K562 (cell line): ENCODE measurements around the gene LONRF3. TPM values are rescaled to one million over a fixed set of nuclear protein-coding genes. Genes with fewer than 3 reads are reported as not detected.
A peak's percentile ranks its signal among the peaks of the same experiment; 100 is the strongest.

Experiments
- ARHGAP35 ChIP-seq: fragments of 450-650 bp; IDR thresholded peaks from 2 replicates; pipeline ENCODE4 v1.6.1; 2018; ENCODE audit not compliant: partially characterized antibody
- CHD4 ChIP-seq: fragments of 200-600 bp; sonication (generic); IDR thresholded peaks from 3 replicates; pipeline ENCODE4 v1.6.1; 2012; ENCODE audit warnings: low read depth, mild to moderate bottlenecking, mixed read lengths, low read length, inconsistent platforms; ENCODE audit not compliant: insufficient read depth, insufficient replicate concordance, poor library complexity, severe bottlenecking
- FOS ChIP-seq: IDR thresholded peaks from 3 replicates; pipeline ENCODE4 v1.6.1; 2011; ENCODE audit not compliant: insufficient read length; ENCODE audit errors: extremely low read depth
- FOXJ3 ChIP-seq: sonication (generic); formaldehyde crosslinking; IDR thresholded peaks from 2 replicates; pipeline ENCODE4 v1.4.0; 2020; ENCODE audit warnings: mild to moderate bottlenecking, missing genetic modification reagents
- NCOA1 ChIP-seq: fragments of 450-650 bp; IDR thresholded peaks from 2 replicates; pipeline ENCODE4 v1.6.1; 2016; ENCODE audit warnings: low read depth
- RCOR1 ChIP-seq, 2 experiments: IDR thresholded peaks; 2 replicates each; pipeline ENCODE4 v1.6.1; 2012; ENCODE audit warnings: low read depth in 2 of 2, low read length in 2 of 2, borderline replicate concordance in 1 of 2, improper control_type of control experiment in 1 of 2
- SIN3A ChIP-seq, 2 experiments: fragments of 150-350 bp in 1 of 2; IDR thresholded peaks; 2 replicates each; pipeline ENCODE4 v1.6.1; 2011 to 2016; ENCODE audit warnings: borderline replicate concordance in 2 of 2, low read depth in 2 of 2, low read length in 2 of 2, mild to moderate bottlenecking in 2 of 2, moderate library complexity in 2 of 2; ENCODE audit not compliant: control insufficient read depth in 1 of 2
- SMAD3 ChIP-seq: fragments of 450-650 bp; formaldehyde crosslinking; conservative IDR thresholded peaks from 2 replicates; pipeline ENCODE4 v1.4.0; 2020; ENCODE audit warnings: mild to moderate bottlenecking
- SPI1 ChIP-seq: IDR thresholded peaks from 2 replicates; pipeline ENCODE4 v1.6.1; 2011; ENCODE audit warnings: low read depth, low read length, control low read depth, borderline replicate concordance
- ZNF124 ChIP-seq: sonication (generic); formaldehyde crosslinking; IDR thresholded peaks from 2 replicates; pipeline ENCODE4 v1.8.1; 2022; ENCODE audit warnings: missing genetic modification reagents
- ZNF507 ChIP-seq: conservative IDR thresholded peaks from 2 replicates; pipeline ENCODE4 v1.6.1; 2017; ENCODE audit warnings: missing genetic modification characterization, missing compliant biosample characterization
- polyA plus RNA-seq, 8 experiments: library from polyadenylated mRNA; depleted of rRNA in 4 of 8; stranded (reverse) in 5 of 8; unstranded in 3 of 8; fragments of >200 nt; fragmentation: Nextera tagmentation in 2 of 8; fragmentation: Illumina TruSeq in 1 of 8; extraction: Ambion mirVana in 2 of 8; extraction: Trizol in 1 of 8; gene quantifications; 2 replicates each; pipeline versions ENCODE4 v1.2.1 to v1.2.3, GENCODE V29; 2011 to 2014; ENCODE audit warnings: inconsistent platforms in 1 of 8, missing spikeins in 1 of 8
- total RNA-seq, 7 experiments: library from RNA; depleted of rRNA in 6 of 7; stranded (reverse); fragments of >200 nt in 6 of 7; fragmentation: Illumina TruSeq in 2 of 7; extraction: Trizol in 2 of 7; gene quantifications; 2 replicates each; pipeline versions ENCODE4 v1.2.1 to v1.2.3, GENCODE V29; 2011 to 2021; ENCODE audit warnings: low replicate concordance in 1 of 7
- TF ChIP-seq, protein P1 (sequence below), 2 experiments: fragments of 450-650 bp; IDR thresholded peaks; 2 replicates each; pipeline ENCODE4 v1.6.1; 2018; ENCODE audit warnings: mild to moderate bottlenecking in 2 of 2, low read depth in 1 of 2; ENCODE audit not compliant: partially characterized antibody in 2 of 2
- TF ChIP-seq, protein P2 (sequence below): IDR thresholded peaks from 2 replicates; pipeline ENCODE4 v1.6.1; 2014; ENCODE audit warnings: antibody characterized with exemption
- TF ChIP-seq, protein P3 (sequence below): IDR thresholded peaks from 2 replicates; pipeline ENCODE4 v1.6.1; 2011; ENCODE audit warnings: borderline replicate concordance, low read depth, mild to moderate bottlenecking, moderate library complexity, low read length; ENCODE audit not compliant: insufficient read depth, poor library complexity, severe bottlenecking
- TF ChIP-seq, protein P4 (sequence below), 2 experiments: fragments of 450-650 bp in 1 of 2; sonication (generic) in 1 of 2; formaldehyde crosslinking in 1 of 2; IDR thresholded peaks in 1 of 2; conservative IDR thresholded peaks in 1 of 2; 2 replicates each; pipeline versions ENCODE4 v1.6.1 to v1.8.1; 2016 to 2023; ENCODE audit warnings: mild to moderate bottlenecking in 2 of 2, moderate library complexity in 2 of 2, inconsistent platforms in 1 of 2, missing genetic modification reagents in 1 of 2

LONRF3 gene
- total and polyA plus RNA-seq, 9 of the 15 experiments (the other 6 are each of a cell fraction or from before 2014, with no cell fraction given) = 1.3 to 22.0 (median 8.7) TPM

DNA sequence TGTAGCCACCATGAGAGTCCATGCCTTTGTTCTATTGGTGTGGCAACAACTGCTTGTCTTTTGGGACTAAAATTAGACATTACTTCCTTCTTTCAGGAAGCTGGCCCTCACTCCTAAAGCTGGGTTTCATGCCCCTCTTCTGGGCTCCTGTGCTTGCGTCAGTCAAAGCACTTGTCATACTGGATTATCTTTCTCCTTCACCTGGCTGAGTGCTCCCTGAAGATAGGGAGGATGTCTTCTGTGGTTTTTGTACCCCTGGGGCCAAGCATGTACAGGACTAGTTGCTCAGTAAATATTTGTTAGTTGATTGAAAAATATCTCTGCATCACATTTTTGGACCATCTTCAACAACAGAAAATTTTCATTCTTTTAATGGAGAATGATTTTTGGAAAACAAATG is 26.1 kb upstream of the LONRF3 start (continued):
- TF ChIP-seq, protein P1, sequence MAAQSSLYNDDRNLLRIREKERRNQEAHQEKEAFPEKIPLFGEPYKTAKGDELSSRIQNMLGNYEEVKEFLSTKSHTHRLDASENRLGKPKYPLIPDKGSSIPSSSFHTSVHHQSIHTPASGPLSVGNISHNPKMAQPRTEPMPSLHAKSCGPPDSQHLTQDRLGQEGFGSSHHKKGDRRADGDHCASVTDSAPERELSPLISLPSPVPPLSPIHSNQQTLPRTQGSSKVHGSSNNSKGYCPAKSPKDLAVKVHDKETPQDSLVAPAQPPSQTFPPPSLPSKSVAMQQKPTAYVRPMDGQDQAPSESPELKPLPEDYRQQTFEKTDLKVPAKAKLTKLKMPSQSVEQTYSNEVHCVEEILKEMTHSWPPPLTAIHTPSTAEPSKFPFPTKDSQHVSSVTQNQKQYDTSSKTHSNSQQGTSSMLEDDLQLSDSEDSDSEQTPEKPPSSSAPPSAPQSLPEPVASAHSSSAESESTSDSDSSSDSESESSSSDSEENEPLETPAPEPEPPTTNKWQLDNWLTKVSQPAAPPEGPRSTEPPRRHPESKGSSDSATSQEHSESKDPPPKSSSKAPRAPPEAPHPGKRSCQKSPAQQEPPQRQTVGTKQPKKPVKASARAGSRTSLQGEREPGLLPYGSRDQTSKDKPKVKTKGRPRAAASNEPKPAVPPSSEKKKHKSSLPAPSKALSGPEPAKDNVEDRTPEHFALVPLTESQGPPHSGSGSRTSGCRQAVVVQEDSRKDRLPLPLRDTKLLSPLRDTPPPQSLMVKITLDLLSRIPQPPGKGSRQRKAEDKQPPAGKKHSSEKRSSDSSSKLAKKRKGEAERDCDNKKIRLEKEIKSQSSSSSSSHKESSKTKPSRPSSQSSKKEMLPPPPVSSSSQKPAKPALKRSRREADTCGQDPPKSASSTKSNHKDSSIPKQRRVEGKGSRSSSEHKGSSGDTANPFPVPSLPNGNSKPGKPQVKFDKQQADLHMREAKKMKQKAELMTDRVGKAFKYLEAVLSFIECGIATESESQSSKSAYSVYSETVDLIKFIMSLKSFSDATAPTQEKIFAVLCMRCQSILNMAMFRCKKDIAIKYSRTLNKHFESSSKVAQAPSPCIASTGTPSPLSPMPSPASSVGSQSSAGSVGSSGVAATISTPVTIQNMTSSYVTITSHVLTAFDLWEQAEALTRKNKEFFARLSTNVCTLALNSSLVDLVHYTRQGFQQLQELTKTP (IDR thresholded peaks at IDR 0.05; ENCODE audit: low read depth in 1 of 2, partially characterized antibody in 2 of 2) = no peak
- TF ChIP-seq ARHGAP35 = no peak
- TF ChIP-seq, protein P2, sequence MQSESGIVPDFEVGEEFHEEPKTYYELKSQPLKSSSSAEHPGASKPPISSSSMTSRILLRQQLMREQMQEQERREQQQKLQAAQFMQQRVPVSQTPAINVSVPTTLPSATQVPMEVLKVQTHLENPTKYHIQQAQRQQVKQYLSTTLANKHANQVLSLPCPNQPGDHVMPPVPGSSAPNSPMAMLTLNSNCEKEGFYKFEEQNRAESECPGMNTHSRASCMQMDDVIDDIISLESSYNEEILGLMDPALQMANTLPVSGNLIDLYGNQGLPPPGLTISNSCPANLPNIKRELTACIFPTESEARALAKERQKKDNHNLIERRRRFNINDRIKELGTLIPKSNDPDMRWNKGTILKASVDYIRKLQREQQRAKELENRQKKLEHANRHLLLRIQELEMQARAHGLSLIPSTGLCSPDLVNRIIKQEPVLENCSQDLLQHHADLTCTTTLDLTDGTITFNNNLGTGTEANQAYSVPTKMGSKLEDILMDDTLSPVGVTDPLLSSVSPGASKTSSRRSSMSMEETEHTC = no peak
- TF ChIP-seq, protein P3, sequence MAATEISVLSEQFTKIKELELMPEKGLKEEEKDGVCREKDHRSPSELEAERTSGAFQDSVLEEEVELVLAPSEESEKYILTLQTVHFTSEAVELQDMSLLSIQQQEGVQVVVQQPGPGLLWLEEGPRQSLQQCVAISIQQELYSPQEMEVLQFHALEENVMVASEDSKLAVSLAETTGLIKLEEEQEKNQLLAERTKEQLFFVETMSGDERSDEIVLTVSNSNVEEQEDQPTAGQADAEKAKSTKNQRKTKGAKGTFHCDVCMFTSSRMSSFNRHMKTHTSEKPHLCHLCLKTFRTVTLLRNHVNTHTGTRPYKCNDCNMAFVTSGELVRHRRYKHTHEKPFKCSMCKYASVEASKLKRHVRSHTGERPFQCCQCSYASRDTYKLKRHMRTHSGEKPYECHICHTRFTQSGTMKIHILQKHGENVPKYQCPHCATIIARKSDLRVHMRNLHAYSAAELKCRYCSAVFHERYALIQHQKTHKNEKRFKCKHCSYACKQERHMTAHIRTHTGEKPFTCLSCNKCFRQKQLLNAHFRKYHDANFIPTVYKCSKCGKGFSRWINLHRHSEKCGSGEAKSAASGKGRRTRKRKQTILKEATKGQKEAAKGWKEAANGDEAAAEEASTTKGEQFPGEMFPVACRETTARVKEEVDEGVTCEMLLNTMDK = no peak
- TF ChIP-seq, protein P4, sequence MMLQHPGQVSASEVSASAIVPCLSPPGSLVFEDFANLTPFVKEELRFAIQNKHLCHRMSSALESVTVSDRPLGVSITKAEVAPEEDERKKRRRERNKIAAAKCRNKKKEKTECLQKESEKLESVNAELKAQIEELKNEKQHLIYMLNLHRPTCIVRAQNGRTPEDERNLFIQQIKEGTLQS (IDR thresholded peaks at IDR 0.05) = peak; percentile 72; the same call in 1 of the 2 replicates
- TF ChIP-seq, protein P4 (CRISPR knock-in tag; conservative IDR thresholded peaks at IDR 0.05) = 0 out of 2 replicates have a peak, but pooled peaks have one; percentile 40
- peak in 1 of 2 experiments; percentile 77; a peak in 2 of 4 replicates for TF ChIP-seq RCOR1 (IDR thresholded peaks at IDR 0.05; ENCODE audit: borderline replicate concordance in 1 of 2, low read depth in 2 of 2, low read length in 2 of 2)
- no peak for TF ChIP-seq FOXJ3 (CRISPR knock-in tag)
- no peak for TF ChIP-seq ZNF507 (tag)
- TF ChIP-seq SMAD3 (CRISPR knock-in tag) = no peak
- no peak for TF ChIP-seq CHD4
- TF ChIP-seq SPI1 = no peak
- TF ChIP-seq ZNF124 (CRISPR knock-in tag) = no peak
- no peak for TF ChIP-seq FOS
- TF ChIP-seq NCOA1 = no peak
- TF ChIP-seq SIN3A (IDR thresholded peaks at IDR 0.05; ENCODE audit: borderline replicate concordance in 2 of 2, control insufficient read depth in 1 of 2, low read depth in 2 of 2, low read length in 2 of 2) = no peak
